Fibroblast of mammary gland (primary cell): ENCODE data around the gene RP2.

Source experiments
- DNase-seq: peaks from one replicate; pipeline ENCODE4 v3.0.0-alpha.2; 2010; ENCODE audit warnings: low read depth
- H3K4me3 ChIP-seq: 2 replicates; pipeline ENCODE4 v1.5.1; 2011; ENCODE audit warnings: low read depth, mild to moderate bottlenecking, low read length, moderate library complexity; ENCODE audit not compliant: control insufficient read depth
- CTCF ChIP-seq: conservative IDR thresholded peaks from 2 replicates; pipeline ENCODE4 v1.5.1; 2011; ENCODE audit warnings: low read depth, low read length, inconsistent platforms; ENCODE audit not compliant: control insufficient read depth, insufficient read depth

RP2 gene

GRCh38 chrX:46840946-46841345, 4.1 kb downstream of the RP2 start:
- no peak for DNase-seq
- no peak for TF ChIP-seq CTCF
- H3K4me3 ChIP-seq, result no peak overlapping the region

- peak; percentile 10 for DNase-seq
- no peak for TF ChIP-seq CTCF
- no peak overlapping the region for H3K4me3 ChIP-seq
Measured at GRCh38 chrX:46841346-46841745, 4.5 kb downstream of the RP2 start.

- TF ChIP-seq CTCF, result no peak
- no peak overlapping the region for H3K4me3 ChIP-seq
- no peak for DNase-seq
Measured at GRCh38 chrX:46844913-46845312, 8.1 kb downstream of the RP2 start.

GRCh38 chrX:46849933-46850332, 13.1 kb downstream of the RP2 start:
- TF ChIP-seq CTCF, result no peak
- no peak overlapping the region for H3K4me3 ChIP-seq
- peak; percentile 64 for DNase-seq

GRCh38 chrX:46850771-46851170, 13.9 kb downstream of the RP2 start:
- DNase-seq, result no peak
- no peak for TF ChIP-seq CTCF
- H3K4me3 ChIP-seq, result no peak overlapping the region

- no peak overlapping the region for H3K4me3 ChIP-seq
- TF ChIP-seq CTCF, result no peak
- no peak for DNase-seq
Measured at GRCh38 chrX:46856483-46856882, 19.6 kb downstream of the RP2 start.

- DNase-seq, result no peak
- H3K4me3 ChIP-seq, result no peak overlapping the region
- no peak for TF ChIP-seq CTCF
Measured at GRCh38 chrX:46860557-46860956, 23.7 kb downstream of the RP2 start.
